Uterus (tissue), 2 donors: ENCODE results near the gene ERMP1.

ENCODE experiments used
- CTCF ChIP-seq, 4 experiments: fragments of 200-600 bp in 2 of 4; fragments of 450-650 bp in 2 of 4; sonication (generic) in 2 of 4; IDR thresholded peaks; one replicate each; pipeline ENCODE4 v1.5.1; 2016 to 2019; ENCODE audit warnings: antibody characterized with exemption in 4 of 4, mild to moderate bottlenecking in 2 of 4, moderate library complexity in 1 of 4
- POLR2A ChIP-seq, 2 donors: fragments of 450-650 bp; IDR thresholded peaks; one replicate each; pipeline ENCODE4 v1.6.1; 2016; ENCODE audit warnings: antibody characterized with exemption in 2 of 2, mild to moderate bottlenecking in 1 of 2, moderate library complexity in 1 of 2

- TF ChIP-seq CTCF (IDR thresholded peaks at IDR 0.05) (no peak), POLR2A (IDR thresholded peaks at IDR 0.05) (no peak)
Observed at GRCh38 chr9:5825895-5826622, 6.9 kb downstream of the ERMP1 start.
